ENCODE data around the gene RPP21. TPM values are rescaled to one million over a fixed set of nuclear protein-coding genes. Genes with fewer than 3 reads are reported as not detected.
"Not testable (repeated sequence)": the region's sequence is repeated elsewhere in the genome, so short reads cannot be mapped to it uniquely, and the experiment has no call there.

The RPP21 gene
- polyA plus RNA-seq, 3 donors from 2014 or later, result 55.3 to 57.0 (median 55.4) TPM

DNA sequence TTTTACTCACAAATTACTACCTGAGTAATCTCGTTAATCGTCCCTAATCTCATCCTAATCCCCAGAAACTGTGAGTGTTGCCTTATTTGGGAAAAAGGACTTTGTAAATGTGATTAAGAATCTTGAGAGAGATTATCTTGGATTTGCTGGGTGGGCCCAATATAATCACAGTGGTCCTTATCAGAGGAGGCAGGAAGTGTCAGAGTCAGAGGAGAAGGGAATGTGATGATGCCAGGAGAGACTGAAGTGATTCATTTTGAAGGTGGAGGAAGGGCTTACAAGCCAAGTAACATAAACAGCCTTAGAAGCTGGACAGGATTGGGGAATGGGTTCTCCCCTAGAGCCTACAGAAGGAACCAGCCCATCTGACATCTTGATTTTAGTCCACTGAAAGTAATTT is 16.7 kb downstream of the RPP21 start:
- Mint-ChIP-seq H3K27me3 (ENCODE audit: low read depth in 3 of 3) (peaks cover 10 to 37% (median 27%) of the 10 kb centered on the region in 3 donors), H3K4me1 (peaks cover 6 to 10% of the 10 kb centered on the region in 2 donors), H3K9me3 (peaks cover 0 to 2% (median 0%) of the 10 kb centered on the region in 6 donors), H3K4me3 (no peak overlapping the region), H3K36me3 (no peaks in the 10 kb centered on the region), H3K27ac (no peak overlapping the region)
- DNase-seq, result no peak

DNA sequence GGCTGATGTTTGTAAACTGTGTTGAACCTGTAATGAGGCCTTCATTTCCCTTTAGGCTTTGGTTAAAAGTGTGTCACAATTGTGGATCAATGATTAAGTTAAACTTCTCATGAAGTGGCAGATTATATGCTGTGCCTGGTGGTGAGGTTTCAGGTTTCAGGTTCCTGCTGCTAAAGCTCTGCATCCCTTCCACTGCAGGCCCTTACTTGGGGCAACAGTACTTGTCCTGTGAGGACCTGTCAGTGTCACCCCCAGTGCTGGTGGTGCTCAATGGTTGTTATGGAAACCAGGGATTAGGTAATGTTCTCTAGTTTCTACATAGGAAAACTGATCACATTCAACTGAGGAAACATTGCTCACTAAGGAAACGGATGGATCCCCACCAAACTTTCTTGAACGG is 18.5 kb downstream of the RPP21 start:
- no peak overlapping the region for H3K4me3 Mint-ChIP-seq
- no peak overlapping the region for H3K27ac Mint-ChIP-seq
- no peaks in the 10 kb centered on the region for H3K36me3 Mint-ChIP-seq
- no peaks in the 10 kb centered on the region for H3K4me1 Mint-ChIP-seq
- DNase-seq, result no peak
- peaks cover 0 to 2% (median 0%) of the 10 kb centered on the region in 6 donors for H3K9me3 Mint-ChIP-seq
- peaks cover 7 to 25% (median 23%) of the 10 kb centered on the region in 3 donors for H3K27me3 Mint-ChIP-seq (ENCODE audit: low read depth in 3 of 3)

DNA sequence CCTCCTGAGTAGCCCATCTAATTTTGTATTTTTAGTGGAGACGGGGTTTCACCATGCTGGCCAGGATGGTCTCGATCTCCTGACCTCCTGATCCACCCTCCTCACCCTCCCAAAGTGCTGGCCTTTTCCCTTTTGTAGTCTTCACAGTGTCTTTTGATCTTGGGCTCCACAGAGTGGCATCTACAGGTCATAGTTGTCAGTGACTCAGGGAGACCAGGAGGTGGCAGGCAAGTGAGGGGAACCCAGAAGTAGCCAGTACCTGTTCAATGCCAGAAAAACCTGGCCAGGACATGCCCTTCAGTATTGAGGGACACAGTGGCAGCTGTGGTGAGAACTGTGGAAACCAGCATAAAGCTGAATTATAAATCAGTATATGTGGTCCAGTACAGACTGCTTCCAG is 19.6 kb downstream of the RPP21 start:
- no peak for DNase-seq
- no peak overlapping the region for H3K4me3 Mint-ChIP-seq
- no peak overlapping the region for H3K27ac Mint-ChIP-seq
- no peaks in the 10 kb centered on the region for H3K36me3 Mint-ChIP-seq
- no peaks in the 10 kb centered on the region for H3K4me1 Mint-ChIP-seq
- H3K9me3 Mint-ChIP-seq, result peaks cover 0 to 2% (median 0%) of the 10 kb centered on the region in 6 donors
- peaks cover 4 to 27% (median 22%) of the 10 kb centered on the region in 3 donors for H3K27me3 Mint-ChIP-seq (ENCODE audit: low read depth in 3 of 3)

DNA sequence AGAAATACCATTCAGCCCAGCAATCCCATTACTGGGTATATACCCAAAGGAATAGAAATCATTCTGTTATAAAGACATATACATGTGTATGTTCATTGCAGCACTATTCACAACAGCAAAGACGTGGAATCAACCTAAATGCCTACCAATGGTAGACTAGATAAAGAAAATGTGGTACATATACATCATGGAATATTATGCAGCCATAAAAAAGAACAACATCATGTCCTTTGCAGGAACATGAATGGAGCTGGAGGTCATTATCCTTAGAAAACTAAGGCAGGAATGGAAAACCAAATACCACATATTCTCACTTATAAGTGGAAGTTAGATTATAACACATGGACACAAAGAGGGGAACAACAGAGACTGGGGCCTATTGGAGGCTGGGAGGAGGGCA is 24.3 kb downstream of the RPP21 start:
- not testable (repeated sequence) for H3K36me3 Mint-ChIP-seq, H3K27ac Mint-ChIP-seq, DNase-seq, H3K9me3 Mint-ChIP-seq, H3K4me3 Mint-ChIP-seq, H3K4me1 Mint-ChIP-seq
- H3K27me3 Mint-ChIP-seq (ENCODE audit: low read depth in 3 of 3), result peaks cover 5 to 15% (median 7%) of the 10 kb centered on the region in 3 donors

- DNase-seq, result no peak
- no peaks in the 10 kb centered on the region for H3K4me1 Mint-ChIP-seq
- H3K27me3 Mint-ChIP-seq (ENCODE audit: low read depth in 3 of 3), result peaks cover 7 to 28% (median 11%) of the 10 kb centered on the region in 3 donors
- H3K27ac Mint-ChIP-seq, result no peak overlapping the region
- no peak overlapping the region for H3K4me3 Mint-ChIP-seq
- no peaks in the 10 kb centered on the region for H3K9me3 Mint-ChIP-seq
- no peaks in the 10 kb centered on the region for H3K36me3 Mint-ChIP-seq
These were observed 33.5 kb downstream of the RPP21 start for GRCh38 chr6:30378290-30378937.

- no peak overlapping the region for H3K4me3 Mint-ChIP-seq
- H3K4me1 Mint-ChIP-seq, result no peaks in the 10 kb centered on the region
- no peaks in the 10 kb centered on the region for H3K36me3 Mint-ChIP-seq
- no peak overlapping the region for H3K27ac Mint-ChIP-seq
- H3K27me3 Mint-ChIP-seq (ENCODE audit: low read depth in 3 of 3), result peaks cover 8 to 38% (median 12%) of the 10 kb centered on the region in 3 donors
- no peaks in the 10 kb centered on the region for H3K9me3 Mint-ChIP-seq
- DNase-seq, result no peak
These were observed 35.5 kb downstream of the RPP21 start for GRCh38 chr6:30380464-30380863.

DNA sequence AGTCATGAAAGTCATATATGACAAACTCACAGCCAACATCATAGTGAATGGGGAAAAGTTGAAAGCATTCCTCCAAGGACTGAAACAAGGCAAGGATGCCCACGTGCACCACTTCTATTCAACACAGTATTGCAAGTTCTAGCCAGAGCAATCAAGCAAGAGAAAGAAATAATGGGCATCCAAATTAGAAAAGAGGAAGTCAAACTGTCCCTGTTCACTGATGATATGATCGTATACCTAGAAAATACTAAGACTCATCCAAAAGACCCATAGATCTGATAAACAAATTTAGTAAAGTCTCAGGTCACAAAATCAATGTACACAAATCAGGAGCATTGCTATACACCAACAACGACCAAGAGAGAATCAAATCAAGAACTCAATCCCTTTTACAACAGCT is 41.2 kb downstream of the RPP21 start:
- Mint-ChIP-seq H3K36me3 (no peaks in the 10 kb centered on the region), H3K4me1 (no peaks in the 10 kb centered on the region), H3K4me3 (no peak overlapping the region), H3K9me3 (peaks cover 0 to 2% (median 0%) of the 10 kb centered on the region in 6 donors), H3K27ac (no peak overlapping the region), H3K27me3 (ENCODE audit: low read depth in 3 of 3) (peaks cover 19 to 27% (median 21%) of the 10 kb centered on the region in 3 donors)
- DNase-seq, result no peak

DNA sequence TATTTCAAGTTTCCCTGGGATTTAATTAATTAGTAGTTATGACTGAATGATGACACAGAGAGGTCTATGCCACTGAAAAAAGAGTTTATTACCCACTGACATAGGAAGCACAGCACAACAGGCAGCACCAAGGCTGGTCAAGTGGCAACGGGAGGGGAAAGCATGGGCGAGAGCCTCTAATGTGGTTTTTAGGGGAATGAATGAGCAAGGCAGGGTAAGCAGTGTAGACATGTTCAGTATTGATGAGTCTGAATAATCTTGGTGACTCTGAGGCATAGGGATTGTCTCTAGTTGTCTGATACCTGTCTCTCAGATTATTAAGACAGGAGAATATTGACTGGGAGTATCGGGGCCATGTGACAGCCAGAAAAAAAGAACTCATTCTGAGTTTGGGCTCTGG is 46.3 kb downstream of the RPP21 start:
- Mint-ChIP-seq H3K4me3 (no peak overlapping the region), H3K4me1 (no peaks in the 10 kb centered on the region), H3K27me3 (ENCODE audit: low read depth in 3 of 3) (peaks cover 17 to 30% (median 28%) of the 10 kb centered on the region in 3 donors), H3K9me3 (peaks cover 0 to 2% (median 0%) of the 10 kb centered on the region in 6 donors), H3K27ac (no peak overlapping the region), H3K36me3 (no peaks in the 10 kb centered on the region)
- DNase-seq, result no peak

GRCh38 chr6:30394139-30394538 is 49.2 kb downstream of the RPP21 start:
- Mint-ChIP-seq H3K4me3 (no peak overlapping the region), H3K27ac (no peak overlapping the region), H3K36me3 (no peaks in the 10 kb centered on the region), H3K27me3 (ENCODE audit: low read depth in 3 of 3) (peaks cover 7 to 29% (median 23%) of the 10 kb centered on the region in 3 donors), H3K4me1 (peaks cover 0 to 2% of the 10 kb centered on the region in 2 donors), H3K9me3 (peaks cover 0 to 2% (median 0%) of the 10 kb centered on the region in 6 donors)
- DNase-seq, result no peak

Other genes starting within 250 kb of the RPP21 start
- not detected for gene TRIM31, start 232.1 kb upstream of the RPP21 start, polyA plus RNA-seq
- gene TRIM40, start 209.0 kb upstream of the RPP21 start, polyA plus RNA-seq, result not detected
- gene TRIM10, start 183.9 kb upstream of the RPP21 start, polyA plus RNA-seq, result not detected
- gene TRIM15, start 181.6 kb upstream of the RPP21 start, polyA plus RNA-seq, result not detected
- 10 to 100 TPM; 11.6 to 65.0 (median 22.7) TPM for gene TRIM26, start 131.8 kb upstream of the RPP21 start, polyA plus RNA-seq
- gene TRIM39, start 18.2 kb upstream of the RPP21 start, polyA plus RNA-seq, result 10 to 100 TPM in 2 of 3 donors, 1 to 10 TPM in 1; 3.3 to 16.1 (median 10.6) TPM
- gene HLA-E, start 144.4 kb downstream of the RPP21 start, polyA plus RNA-seq, result 1,000 to 10,000 TPM; 2,819 to 4,179 (median 3,086) TPM
- 10 to 100 TPM; 32.6 to 38.6 (median 35.0) TPM for gene GNL1, start 211.3 kb downstream of the RPP21 start, polyA plus RNA-seq
- gene PRR3, start 212.1 kb downstream of the RPP21 start, polyA plus RNA-seq, result 1 to 10 TPM; 1.0 to 9.0 (median 3.6) TPM
- gene ABCF1, start 226.3 kb downstream of the RPP21 start, polyA plus RNA-seq, result 10 to 100 TPM in 2 of 3 donors, 1 to 10 TPM in 1; 4.3 to 50.1 (median 15.2) TPM